Body of pancreas (tissue), 4 donors: ENCODE measurements around the gene MPHOSPH9. TPM values are rescaled to one million over a fixed set of nuclear protein-coding genes. Genes with fewer than 3 reads are reported as not detected.

Source experiments
- ATAC-seq: fragments of 150-250 bp; one replicate; pipeline ENCODE4 v1.9.1; 2016
- DNase-seq, 4 donors: peaks; one replicate each; pipeline ENCODE4 v3.0.0-alpha.2; 2019
- H3K27ac ChIP-seq, 4 donors: fragments of 200-600 bp; sonication (generic); 1 replicate in 3 of 4; 2 replicates in 1 of 4; pipeline versions ENCODE4 v1.5.1 to v1.6.1; 2016 to 2019; ENCODE audit warnings: mild to moderate bottlenecking in 1 of 4, mixed read lengths in 1 of 4, moderate library complexity in 1 of 4
- H3K27me3 ChIP-seq, 2 donors: fragments of 200-600 bp; sonication (generic); one replicate each; pipeline ENCODE4 v1.6.0; 2016; ENCODE audit warnings: mild to moderate bottlenecking in 1 of 2
- H3K36me3 ChIP-seq, 2 donors: fragments of 200-600 bp; sonication (generic); replicated peaks in 1 of 2; 2 replicates each; pipeline ENCODE4 v1.5.1; 2016; ENCODE audit warnings: low read depth in 2 of 2; ENCODE audit not compliant: insufficient read depth in 1 of 2
- H3K4me1 ChIP-seq: fragments of 200-600 bp; sonication (generic); one replicate; pipeline ENCODE4 v1.6.0; 2016
- H3K4me3 ChIP-seq, 2 donors: fragments of 200-600 bp; sonication (generic); 1 replicate in 1 of 2; 2 replicates in 1 of 2; pipeline ENCODE4 v1.5.1; 2016 to 2019
- H3K9me3 ChIP-seq, 3 donors: fragments of 200-600 bp; sonication (generic); 1 replicate in 2 of 3; 2 replicates in 1 of 3; pipeline ENCODE4 v1.5.1; 2016
- CTCF ChIP-seq, 7 experiments: fragments of 450-650 bp in 4 of 7; fragments of 200-600 bp in 3 of 7; sonication (generic) in 3 of 7; IDR thresholded peaks; one replicate each; pipeline ENCODE4 v1.5.1; 2016 to 2019; ENCODE audit warnings: antibody characterized with exemption in 7 of 7
- POLR2A ChIP-seq, 3 donors: fragments of 450-650 bp; IDR thresholded peaks; one replicate each; pipeline ENCODE4 v1.6.1; 2016; ENCODE audit warnings: antibody characterized with exemption in 3 of 3, mild to moderate bottlenecking in 2 of 3
- WGBS, 2 donors: methylation state at CpG; one replicate each; pipeline ENCODE4 v1.1.5; 2017; 5-methylcytosine and 5-hydroxymethylcytosine counted together
- intact Hi-C: fragments of 100-400 bp; cut with DNase I; formaldehyde crosslinking; loops from one replicate; pipeline ENCODE4 v1.15.1; 2023
- total RNA-seq, 2 donors: library from RNA; depleted of rRNA; stranded (reverse); fragments of >200 nt; gene quantifications; one replicate each; pipeline ENCODE4 v1.1.0, GENCODE V29; 2016

MPHOSPH9 gene
- total RNA-seq, 2 donors from 2014 or later, result 13.5 to 42.5 TPM

GRCh38 chr12:123167329-123167728, 65.6 kb downstream of the MPHOSPH9 start:
- no peaks in the 10 kb centered on the region for H3K27me3 ChIP-seq
- no peak for DNase-seq
- peaks cover 29% of the 10 kb centered on the region for H3K4me1 ChIP-seq
- WGBS, 2 donors, result 46 to 50% methylated on average over 2 of the region's 2 CpGs
- H3K27ac ChIP-seq, result peak overlapping the region in 1 of 4 donors; percentile 44
- no peaks in the 10 kb centered on the region for H3K9me3 ChIP-seq
- intact Hi-C loops, result no loop called here
- no peaks in the 10 kb centered on the region for H3K36me3 ChIP-seq
- ATAC-seq, result no peak
- H3K4me3 ChIP-seq, result no peak overlapping the region
- TF ChIP-seq POLR2A (IDR thresholded peaks at IDR 0.05), result no peak
- no peak for TF ChIP-seq CTCF (IDR thresholded peaks at IDR 0.05)

DNA sequence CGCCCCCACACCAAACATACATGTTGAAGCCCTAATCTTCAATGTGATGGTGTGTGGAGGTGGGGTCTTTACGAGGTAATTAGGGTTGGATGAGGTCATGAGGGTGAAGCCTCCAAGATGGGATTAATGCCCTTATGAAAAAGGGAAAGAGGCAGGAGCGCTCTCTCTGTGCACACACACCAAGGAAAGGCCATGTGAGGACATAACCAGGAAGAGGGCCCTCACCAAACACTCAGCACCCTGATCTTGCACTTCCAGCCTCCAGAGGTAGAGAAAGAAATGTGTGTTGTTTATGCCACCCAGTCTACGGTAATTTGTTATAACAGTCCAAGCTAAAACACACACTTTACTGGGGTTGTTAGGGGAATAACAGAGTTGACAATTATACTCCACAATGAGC, 67.4 kb downstream of the MPHOSPH9 start:
- intact Hi-C loops, result no loop called here
- 61 to 67% methylated on average over 4 of the region's 4 CpGs for WGBS, 2 donors
- Histone ChIP-seq H3K9me3 (no peaks in the 10 kb centered on the region), H3K27me3 (no peaks in the 10 kb centered on the region), H3K4me3 (no peak overlapping the region), H3K27ac (peak overlapping the region in 3 of 4 donors; percentile 31 to 75 (median 70)), H3K36me3 (no peaks in the 10 kb centered on the region), H3K4me1 (peaks cover 29% of the 10 kb centered on the region)
- ATAC-seq, result peak; percentile 31
- TF ChIP-seq POLR2A (IDR thresholded peaks at IDR 0.05), result no peak
- DNase-seq, result peak in 1 of 4 donors; percentile 10

DNA sequence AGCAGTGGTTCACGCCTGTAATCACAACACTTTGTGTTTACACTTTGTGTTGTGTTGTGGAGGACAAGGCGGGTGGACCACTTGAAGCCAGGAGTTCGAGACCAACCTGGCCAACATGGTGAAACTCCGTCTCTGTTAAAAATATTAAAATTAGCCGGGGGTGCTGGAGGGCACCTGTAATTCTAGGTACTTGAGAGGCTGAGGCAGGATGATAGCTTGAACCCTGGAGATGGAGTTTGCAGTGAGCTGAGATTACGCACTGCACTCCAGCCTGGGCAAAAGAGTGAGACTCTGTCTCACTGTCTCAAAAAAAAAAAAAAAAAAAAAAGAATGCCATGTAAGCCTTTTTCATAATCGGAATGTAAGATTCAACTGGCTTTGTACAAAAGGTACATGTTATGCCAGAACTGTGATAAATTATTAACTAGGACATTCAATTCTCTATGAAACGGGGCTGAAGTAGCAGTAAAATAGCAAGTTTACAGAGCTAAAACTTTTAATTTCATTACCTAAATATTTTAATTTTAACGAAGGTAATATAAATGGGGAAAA, 68.2 kb downstream of the MPHOSPH9 start:
- TF ChIP-seq CTCF (IDR thresholded peaks at IDR 0.05) (no peak), POLR2A (IDR thresholded peaks at IDR 0.05) (no peak)
- H3K27ac ChIP-seq, result peak overlapping the region in 3 of 4 donors; percentile 31 to 75 (median 42)
- ATAC-seq (peak; percentile 66), DNase-seq (no peak)
- WGBS, 2 donors, result 55 to 58% methylated on average over 9 of the region's 9 CpGs
- H3K9me3 ChIP-seq, result no peaks in the 10 kb centered on the region
- no peaks in the 10 kb centered on the region for H3K36me3 ChIP-seq
- intact Hi-C loops, result no loop called here
- H3K4me3 ChIP-seq, result no peak overlapping the region
- H3K4me1 ChIP-seq, result peaks cover 37% of the 10 kb centered on the region
- no peaks in the 10 kb centered on the region for H3K27me3 ChIP-seq

GRCh38 chr12:123164222-123164621, 68.7 kb downstream of the MPHOSPH9 start:
- intact Hi-C loops, result no loop called here
- H3K27me3 ChIP-seq, result no peaks in the 10 kb centered on the region
- no peaks in the 10 kb centered on the region for H3K9me3 ChIP-seq
- H3K36me3 ChIP-seq, result no peaks in the 10 kb centered on the region
- DNase-seq, result no peak
- no peak for TF ChIP-seq POLR2A (IDR thresholded peaks at IDR 0.05)
- no peak for TF ChIP-seq CTCF (IDR thresholded peaks at IDR 0.05)
- WGBS, 2 donors, result 54 to 64% methylated on average over 3 of the region's 3 CpGs
- H3K27ac ChIP-seq, result peak overlapping the region in 3 of 4 donors; percentile 17 to 75 (median 42)
- H3K4me1 ChIP-seq, result peaks cover 37% of the 10 kb centered on the region
- ATAC-seq, result no peak
- no peak overlapping the region for H3K4me3 ChIP-seq

- ATAC-seq (peak; percentile 57), DNase-seq (no peak)
- H3K27ac ChIP-seq, result peak overlapping the region in 3 of 4 donors; percentile 17 to 75 (median 18)
These were observed 69.7 kb downstream of the MPHOSPH9 start for GRCh38 chr12:123163227-123163626.

More at GRCh38 chr12:123163227-123163626, 69.7 kb downstream of the MPHOSPH9 start:
- WGBS, 2 donors, result 31 to 34% methylated on average over 3 of the region's 3 CpGs
- TF ChIP-seq CTCF (IDR thresholded peaks at IDR 0.05) (no peak), POLR2A (IDR thresholded peaks at IDR 0.05) (no peak)
- Histone ChIP-seq H3K4me1 (peaks cover 37% of the 10 kb centered on the region), H3K9me3 (no peaks in the 10 kb centered on the region), H3K4me3 (no peak overlapping the region), H3K36me3 (no peaks in the 10 kb centered on the region), H3K27me3 (no peaks in the 10 kb centered on the region)
- intact Hi-C loops, result no loop called here
